AG09309 (cell line): ENCODE measurements around the gene PRKCZ.

Source experiments
- DNase-seq: peaks from one replicate; pipeline ENCODE4 v3.0.0-alpha.2; 2010; ENCODE audit warnings: low read depth
- H3K4me3 ChIP-seq: 2 replicates; pipeline ENCODE4 v1.5.1; 2011; ENCODE audit warnings: mild to moderate bottlenecking, low read depth, low read length, moderate library complexity; ENCODE audit not compliant: control insufficient read depth
- TF ChIP-seq, protein P1 (sequence below): IDR thresholded peaks from 2 replicates; pipeline ENCODE4 v1.5.1; 2011; ENCODE audit warnings: mild to moderate bottlenecking, low read depth, low read length, inconsistent platforms; ENCODE audit not compliant: insufficient read depth, control insufficient read depth; ENCODE audit errors: missing control alignments

Gene PRKCZ

DNA sequence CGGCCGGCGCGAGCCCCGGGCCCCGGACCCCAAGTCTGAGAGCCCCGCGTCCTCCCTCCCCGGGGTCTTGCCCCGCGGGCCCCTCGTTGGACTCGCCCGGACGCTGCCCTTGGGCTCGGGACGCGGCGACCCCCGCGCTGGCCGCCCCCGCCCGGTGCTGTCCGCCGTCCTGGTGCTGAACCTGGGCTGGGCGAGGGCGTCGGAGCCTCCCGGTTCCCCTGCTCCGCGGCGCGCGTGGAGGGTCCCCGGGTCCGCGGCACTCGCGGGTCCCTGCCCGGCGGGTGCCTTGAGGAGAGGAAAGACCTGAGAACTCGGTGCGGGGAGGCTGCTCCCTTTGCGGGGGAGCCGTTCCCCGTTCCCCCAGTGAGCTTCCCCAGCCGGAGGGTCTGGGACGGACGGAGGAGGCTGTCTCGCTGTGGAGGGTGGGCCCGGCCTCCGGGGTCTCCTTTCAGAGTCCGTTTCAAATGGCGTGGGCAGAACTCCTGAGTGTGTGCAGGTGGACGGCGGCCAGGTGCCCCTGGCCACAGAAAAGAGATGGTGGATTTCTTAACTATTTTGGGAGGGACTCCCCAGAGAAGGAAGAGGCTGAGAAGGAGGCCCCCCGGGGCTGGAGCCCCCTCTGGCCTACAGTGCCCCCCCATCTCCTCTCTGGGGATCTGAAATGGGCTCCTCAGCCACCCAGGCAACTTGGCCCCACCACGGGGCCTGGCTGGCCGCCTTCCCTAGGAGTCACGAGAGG is 30.5 kb upstream of the PRKCZ start:
- TF ChIP-seq, protein P1, sequence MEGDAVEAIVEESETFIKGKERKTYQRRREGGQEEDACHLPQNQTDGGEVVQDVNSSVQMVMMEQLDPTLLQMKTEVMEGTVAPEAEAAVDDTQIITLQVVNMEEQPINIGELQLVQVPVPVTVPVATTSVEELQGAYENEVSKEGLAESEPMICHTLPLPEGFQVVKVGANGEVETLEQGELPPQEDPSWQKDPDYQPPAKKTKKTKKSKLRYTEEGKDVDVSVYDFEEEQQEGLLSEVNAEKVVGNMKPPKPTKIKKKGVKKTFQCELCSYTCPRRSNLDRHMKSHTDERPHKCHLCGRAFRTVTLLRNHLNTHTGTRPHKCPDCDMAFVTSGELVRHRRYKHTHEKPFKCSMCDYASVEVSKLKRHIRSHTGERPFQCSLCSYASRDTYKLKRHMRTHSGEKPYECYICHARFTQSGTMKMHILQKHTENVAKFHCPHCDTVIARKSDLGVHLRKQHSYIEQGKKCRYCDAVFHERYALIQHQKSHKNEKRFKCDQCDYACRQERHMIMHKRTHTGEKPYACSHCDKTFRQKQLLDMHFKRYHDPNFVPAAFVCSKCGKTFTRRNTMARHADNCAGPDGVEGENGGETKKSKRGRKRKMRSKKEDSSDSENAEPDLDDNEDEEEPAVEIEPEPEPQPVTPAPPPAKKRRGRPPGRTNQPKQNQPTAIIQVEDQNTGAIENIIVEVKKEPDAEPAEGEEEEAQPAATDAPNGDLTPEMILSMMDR, result no peak
- DNase-seq, result no peak
- no peak overlapping the region for H3K4me3 ChIP-seq

DNA sequence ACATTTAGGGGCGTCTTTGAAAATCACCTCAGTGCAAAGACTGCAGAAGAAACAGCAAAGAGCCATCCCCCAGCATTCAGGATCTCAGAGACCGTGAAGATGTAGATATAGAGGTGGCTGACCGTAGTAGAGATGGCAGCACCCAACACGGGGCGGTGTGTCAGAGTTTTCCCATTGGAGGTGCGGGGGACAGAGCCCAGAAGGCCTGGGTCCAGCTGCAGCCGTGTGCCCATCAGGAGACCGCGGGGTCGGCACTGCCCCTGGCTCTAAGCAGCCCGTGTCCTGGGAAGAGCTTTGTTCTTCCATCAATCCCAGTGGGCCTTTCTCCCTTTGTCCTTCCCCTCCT is 29.9 kb upstream of the PRKCZ start:
- H3K4me3 ChIP-seq, result no peak overlapping the region
- DNase-seq, result no peak
- TF ChIP-seq, protein P1, result no peak

GRCh38 chr1:2021550-2021949 is 28.7 kb upstream of the PRKCZ start:
- TF ChIP-seq, protein P1, result no peak
- no peak overlapping the region for H3K4me3 ChIP-seq
- no peak for DNase-seq

- no peak for DNase-seq
Observed at GRCh38 chr1:2022063-2022770, 28.0 kb upstream of the PRKCZ start.

GRCh38 chr1:2023187-2023586 is 27.0 kb upstream of the PRKCZ start:
- no peak overlapping the region for H3K4me3 ChIP-seq
- no peak for DNase-seq
- TF ChIP-seq, protein P1, result no peak

More at GRCh38 chr1:2022063-2022770, 28.0 kb upstream of the PRKCZ start:
- no peak overlapping the region for H3K4me3 ChIP-seq
- TF ChIP-seq, protein P1, result no peak

DNA sequence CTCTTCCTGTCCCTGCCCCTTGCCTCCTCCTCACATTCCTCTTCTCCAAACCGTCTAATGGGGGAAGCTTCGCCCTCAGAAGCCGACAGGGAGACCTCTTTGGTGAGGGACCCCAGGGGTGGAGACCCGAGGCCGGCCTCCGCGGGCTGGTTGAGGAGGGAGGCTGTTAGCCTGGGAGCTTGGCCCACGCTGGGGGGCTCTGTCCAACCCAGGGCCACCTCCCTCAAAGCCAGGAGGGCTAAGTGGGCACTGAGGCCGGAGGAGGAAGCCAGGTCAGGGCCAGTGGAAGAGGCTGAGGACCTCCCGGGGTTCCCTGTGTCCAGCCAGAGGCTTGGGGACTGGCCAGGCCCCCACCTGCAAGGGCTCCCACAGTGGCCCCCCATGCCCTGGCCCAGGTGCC is 25.8 kb upstream of the PRKCZ start:
- TF ChIP-seq, protein P1, result no peak
- no peak for DNase-seq
- no peak overlapping the region for H3K4me3 ChIP-seq
